Stimulated activated CD4-positive, alpha-beta T cell treated with anti-CD3 and anti-CD28 coated beads, Interleukin-1b, Interleukin-23, amount 100 ng/mL, for 24 hours (primary cell): Measurements from ENCODE around the gene CCDC158.
A peak's percentile ranks its signal among the peaks of the same experiment; 100 is the strongest.
"Not testable (repeated sequence)": the region's sequence is repeated elsewhere in the genome, so short reads cannot be mapped to it uniquely, and the experiment has no call there.

Source experiments
- DNase-seq, 4 experiments: peaks; one replicate each; pipeline ENCODE4 v3.0.0-alpha.2; 2020; ENCODE audit warnings: low read depth in 4 of 4, low spot score in 1 of 4

CCDC158 gene

DNA sequence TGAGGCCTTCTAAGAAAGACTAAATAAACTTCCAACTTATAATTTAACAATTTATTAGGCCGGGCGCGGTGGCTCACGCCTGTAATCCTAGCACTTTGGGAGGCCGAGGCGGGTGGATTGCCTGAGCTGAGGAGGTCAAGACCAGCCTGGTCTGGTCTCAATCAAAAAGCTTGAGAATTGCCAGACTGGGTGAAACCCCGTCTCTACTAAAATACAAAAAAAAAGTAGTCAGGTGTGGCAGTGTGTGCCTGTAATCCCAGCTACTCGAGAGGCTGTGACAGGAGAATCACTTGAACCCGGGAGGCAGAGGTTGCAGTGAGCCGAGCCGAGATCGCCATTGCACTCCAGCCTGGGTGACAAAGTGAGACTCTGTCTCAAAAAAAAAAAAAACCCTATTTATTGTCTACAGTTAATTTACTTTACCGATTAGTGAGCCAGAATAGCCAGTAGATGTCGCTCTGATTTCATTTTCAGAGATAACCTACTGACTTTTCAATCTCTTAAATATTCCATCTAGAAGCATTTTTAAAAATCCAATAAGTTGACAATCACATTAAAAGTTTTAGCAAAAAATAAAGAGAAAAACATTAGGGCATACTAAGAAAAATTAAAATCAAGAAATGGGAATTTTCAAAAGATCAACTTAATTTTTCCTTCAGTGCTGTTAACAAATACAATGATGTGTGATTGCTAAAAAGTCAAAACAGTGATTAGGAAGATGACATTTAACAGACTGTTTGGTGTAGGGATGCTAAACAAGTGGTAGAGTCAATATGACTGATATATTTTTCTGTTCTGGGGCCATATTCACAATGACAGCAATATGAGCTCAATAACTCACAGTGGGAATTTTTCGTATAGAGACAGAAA lies 9.8 kb upstream of the CCDC158 start:
- no peak for DNase-seq

DNA sequence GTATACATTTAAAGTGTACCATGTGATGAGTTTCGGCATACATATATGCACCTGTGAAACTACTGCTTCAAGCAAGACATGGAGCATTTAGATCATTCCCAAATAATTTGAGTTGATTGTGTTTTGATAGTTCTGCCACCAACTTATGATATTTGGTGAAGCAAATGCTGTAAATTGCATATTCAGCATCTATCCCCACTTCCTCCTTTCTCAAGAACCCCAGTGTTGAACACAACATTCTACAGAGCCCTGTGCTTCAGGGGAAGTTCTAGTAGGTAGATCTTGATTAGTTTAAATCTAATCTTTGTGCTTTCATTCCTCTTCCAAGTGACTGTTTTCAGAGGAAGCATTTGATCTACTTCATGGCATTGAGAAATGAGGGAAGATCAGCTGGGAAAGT lies 8.7 kb upstream of the CCDC158 start:
- no peak for DNase-seq

DNA sequence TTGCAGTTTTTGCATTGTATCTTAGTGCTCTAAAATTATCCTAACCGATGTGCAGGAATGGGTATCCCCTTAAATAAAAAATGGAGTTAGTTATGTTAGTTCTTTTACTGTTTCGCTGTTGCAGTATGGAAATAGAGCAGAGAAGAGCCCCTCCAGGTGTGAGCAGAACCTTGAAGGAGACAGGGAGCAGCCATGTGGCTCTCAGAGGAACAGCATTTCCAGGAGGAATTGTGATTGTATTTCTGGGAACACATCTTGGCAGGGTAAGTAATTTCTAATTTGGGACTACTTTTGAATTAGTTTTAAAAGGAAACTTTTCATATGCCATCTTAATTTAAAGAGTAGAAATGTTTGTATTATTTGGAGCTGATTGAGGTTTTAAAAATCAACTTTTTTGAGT lies 5.3 kb upstream of the CCDC158 start:
- DNase-seq, result no peak

DNA sequence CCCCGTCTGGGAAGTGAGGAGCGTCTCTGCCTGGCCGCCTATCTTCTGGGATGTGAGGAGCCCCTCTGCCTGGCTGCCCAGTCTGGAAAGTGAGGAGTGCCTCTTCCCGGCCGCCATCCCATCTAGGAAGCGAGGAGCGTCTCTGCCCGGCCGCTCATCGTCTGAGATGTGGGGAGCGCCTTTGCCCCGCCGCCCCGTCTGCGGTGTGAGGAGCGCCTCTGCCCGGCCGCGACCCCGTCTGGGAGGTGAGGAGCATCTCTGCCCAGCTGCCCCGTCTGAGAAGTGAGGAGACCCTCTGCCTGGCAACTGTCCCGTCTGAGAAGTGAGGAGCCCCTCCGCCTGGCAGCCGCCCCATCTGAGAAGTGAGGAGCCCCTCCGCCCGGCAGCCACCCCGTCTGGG lies 2.2 kb upstream of the CCDC158 start:
- DNase-seq, result not testable (repeated sequence)

DNA sequence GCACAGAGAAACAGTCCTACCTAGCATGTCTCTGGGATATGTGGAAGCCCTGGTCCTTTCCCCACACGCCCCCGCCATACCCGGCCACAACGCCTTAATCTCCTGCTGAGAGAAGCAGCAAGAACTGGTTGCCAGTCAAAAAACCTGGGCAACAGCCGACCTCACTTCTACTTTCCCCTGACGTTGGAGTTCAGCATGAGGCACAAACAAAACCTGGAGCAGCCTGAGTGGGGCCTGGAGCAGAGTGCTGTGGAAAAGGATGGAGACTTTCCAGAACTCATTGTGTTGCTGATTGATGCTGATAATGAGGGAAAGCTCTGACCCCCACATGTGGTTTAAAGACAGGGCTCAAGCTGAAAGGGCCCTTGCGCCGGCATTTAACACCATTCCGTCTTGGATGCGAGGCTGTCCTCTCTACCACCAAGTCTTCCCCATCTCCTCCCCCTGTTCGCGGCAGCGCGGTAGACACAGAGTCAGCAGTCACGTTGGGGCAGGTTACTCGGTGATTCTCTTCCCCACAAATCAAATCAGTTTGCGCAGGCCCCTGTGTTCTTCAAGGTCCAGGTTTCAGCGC lies 666 bp downstream of the CCDC158 start:
- DNase-seq, result no peak

DNA sequence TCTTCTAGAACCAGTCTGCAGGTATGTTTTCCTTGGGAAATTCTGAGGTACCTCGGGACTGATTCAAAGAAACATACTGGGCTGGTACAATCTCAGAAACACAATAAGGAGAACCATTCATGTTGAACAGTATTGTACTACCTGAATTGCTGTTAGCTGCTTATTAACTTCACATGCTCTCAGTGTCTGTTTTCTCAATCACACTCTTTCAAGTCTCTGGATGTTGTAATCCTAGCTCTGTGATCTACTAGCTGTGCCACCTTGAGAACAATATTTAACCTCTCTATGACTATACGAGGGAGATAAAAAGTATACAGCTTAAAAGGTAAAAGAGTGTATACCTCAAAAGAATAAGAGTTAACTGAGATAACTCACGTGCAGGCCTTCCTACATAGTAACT lies 10.3 kb downstream of the CCDC158 start:
- DNase-seq, result no peak

DNA sequence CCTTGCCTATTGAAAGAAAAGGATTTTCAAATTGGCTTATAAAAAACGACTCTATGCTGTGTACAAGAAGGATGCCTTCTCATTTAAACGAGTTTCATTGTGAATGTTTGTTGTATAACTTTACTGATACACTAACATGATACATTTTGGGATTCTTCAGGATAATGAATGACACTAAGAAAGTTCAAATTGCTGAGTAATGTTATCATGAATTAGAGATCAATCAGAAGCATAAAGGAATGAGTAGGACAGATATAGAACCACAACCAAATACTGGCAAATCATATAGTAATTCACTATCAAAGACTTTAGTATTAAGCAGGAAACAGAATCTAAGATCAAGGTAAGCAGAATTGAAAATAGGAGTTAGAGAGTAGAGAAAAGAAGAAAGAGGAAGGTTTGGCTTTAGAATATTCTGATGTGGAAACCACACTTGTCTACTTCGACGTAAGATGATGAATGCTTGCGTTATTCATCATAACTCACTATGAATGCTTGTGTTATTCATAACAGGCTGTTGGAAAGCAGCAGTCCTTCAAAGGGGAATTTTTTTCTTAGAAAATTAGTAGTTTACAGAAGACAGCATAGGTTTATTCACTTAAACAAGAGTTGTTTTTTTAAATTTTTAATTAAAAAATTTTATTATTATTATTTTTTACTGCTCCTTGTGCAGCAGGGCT lies 13.4 kb downstream of the CCDC158 start:
- no peak for DNase-seq

DNA sequence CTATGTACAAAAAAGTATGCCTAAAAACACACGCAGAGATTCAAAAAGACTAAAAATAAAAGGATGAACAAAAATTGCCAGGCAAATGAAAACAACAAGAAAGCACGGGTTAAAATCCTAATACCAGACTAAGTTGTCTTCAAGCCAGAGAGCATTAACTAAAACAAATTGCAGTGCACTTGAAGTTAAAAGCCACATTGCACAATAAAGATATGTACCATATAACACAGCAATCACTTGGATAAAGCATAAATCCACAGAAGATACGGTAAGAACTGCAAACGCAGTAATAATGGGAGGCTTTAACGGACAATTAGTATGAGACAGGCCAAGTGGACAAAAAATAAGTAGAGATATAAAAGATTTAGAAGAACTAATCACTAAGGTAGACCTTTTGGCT lies 14.9 kb downstream of the CCDC158 start:
- no peak for DNase-seq

DNA sequence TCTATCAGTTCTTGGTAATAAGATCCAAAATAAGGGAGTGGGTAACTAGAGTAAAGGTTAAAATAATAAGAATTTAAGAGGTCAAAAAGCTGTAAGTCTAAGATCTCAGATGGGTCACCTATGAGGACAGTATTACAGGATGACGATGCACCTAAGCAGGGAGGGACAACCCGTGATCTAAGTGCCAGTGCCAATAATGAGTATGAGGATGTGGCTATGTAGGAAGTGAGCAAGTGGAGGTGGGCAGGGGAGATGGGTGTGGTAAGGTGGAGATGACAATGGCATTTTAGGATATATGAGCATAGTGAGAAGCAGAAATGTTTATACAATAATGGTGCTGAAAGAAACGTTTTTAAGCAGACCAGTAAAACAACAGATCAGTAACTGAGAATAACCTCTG lies 19.3 kb downstream of the CCDC158 start:
- no peak for DNase-seq

DNA sequence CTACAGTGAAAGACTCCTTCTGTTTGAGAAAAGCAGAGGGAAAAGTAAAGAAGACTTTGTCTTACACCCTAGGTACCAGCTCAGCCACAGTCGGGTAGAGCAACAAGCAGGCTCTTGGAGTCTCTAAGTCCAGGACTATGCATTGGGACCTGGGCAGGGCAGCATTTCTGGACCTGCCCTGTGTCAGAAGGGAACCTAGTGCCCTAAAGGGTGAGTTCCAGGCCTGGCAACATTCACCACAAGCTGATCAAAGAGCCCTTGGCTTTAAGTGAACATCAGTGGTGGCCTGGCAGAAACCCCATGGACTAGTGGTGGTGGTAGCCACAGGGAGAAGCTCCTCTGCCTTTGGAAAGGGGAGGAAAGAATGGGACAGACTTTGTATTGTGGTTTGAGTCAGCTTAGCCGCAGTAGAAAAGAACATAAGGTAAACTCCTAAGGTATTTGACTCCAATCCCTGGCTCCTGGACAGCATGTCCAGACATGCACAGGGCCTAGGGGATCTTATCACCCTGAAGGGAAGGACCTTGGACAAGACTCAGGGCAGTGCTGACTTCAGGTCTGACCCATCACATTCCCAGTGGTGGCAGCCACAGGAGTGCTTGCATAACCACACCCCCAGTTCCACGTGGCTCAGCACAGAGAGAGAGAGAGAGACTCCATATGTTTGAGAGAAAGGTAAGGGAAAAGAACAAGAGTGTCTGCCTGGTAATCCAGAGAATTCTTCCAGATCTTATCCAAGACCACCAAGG lies 32.6 kb downstream of the CCDC158 start:
- DNase-seq, result no peak

DNA sequence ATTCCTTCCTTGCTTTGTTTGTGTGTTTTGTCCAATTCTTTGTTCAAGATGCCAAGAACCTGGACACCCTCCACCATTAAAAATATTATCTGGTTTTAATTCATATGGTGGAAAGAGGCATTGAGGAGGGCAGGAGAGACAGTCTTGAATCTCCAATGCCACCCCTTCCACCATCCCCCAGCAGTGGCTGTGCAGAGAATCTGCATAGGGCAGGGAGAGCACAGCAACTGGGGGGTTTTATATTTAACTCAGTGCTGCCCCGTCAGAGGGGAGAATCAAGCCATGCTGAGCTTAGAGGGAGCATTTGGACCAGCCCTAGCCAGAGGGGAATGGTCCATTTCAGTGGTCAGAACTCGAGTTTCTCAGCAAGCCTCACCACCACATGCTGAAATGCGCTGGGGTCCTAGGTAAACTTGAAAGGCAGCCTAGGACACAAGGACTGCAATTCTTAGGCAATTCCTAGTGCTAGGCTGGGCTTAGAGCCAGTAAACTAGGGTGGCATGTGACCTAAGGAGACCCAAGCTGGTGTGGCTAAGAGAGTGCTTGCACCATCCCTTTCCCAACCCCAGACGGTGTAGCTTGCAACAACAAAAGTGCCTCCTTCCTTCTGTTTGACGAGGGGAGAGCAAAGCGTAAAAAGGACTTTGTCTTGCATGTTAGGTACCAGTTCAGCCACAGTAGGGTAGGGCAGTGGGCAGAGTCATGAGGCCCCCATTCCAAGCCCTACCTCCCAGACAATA lies 34.2 kb downstream of the CCDC158 start:
- no peak for DNase-seq

DNA sequence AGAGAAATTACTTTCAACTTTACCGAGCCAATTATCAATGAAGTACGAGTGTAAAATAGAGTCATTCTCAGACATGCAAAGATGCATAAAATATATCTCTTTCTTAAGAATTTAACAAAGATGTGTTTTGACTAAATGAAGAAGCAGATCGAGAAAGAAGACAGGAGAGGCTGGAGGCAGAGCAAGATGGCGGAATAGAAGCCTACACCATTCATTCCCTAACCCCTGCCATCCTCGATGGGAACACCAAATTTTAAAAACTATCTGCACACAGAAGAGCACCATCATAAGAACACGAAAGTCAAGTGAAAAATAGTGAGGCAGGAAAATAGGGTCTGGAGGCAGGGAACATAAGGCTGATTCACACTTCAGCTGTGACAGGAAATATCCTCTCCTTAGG lies 35.0 kb downstream of the CCDC158 start:
- DNase-seq, result no peak

DNA sequence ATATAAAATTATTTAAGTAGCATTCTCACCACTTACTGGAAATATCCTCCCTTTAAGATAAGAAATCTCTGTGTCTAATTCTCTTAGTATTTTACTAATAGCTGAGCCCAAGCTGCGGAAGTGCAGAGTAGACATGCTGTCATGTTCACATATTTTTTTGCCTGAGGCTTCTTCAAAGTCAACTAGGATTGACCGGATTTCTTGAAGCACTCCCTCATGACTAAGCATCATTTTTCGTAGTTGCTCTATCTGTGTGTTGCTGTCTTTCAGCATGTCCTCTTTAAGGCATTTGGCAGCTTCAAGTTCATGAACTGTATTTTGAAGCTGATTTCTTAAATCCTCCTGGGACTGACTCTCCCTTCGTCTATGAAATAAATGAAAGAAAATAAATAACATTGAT lies 36.9 kb downstream of the CCDC158 start:
- no peak for DNase-seq

DNA sequence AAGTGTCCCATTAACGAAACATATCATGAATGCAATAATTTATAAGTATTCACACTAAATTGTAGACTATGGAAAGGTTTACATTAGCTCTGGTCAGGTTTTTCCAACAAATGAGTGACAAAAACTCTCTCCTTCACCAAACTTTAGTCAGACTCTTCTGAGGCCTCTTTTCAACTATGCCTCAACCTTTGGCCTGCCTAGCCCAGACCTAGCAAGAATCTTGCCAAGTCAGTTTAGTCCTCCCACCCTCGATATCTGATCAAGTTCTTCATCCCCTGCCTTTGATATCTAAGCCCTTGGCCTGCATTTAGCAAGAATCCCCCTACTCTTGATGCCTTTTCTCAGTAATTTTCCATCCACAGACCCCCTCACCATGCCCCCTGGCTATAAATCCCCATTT lies 37.9 kb downstream of the CCDC158 start:
- no peak for DNase-seq

DNA sequence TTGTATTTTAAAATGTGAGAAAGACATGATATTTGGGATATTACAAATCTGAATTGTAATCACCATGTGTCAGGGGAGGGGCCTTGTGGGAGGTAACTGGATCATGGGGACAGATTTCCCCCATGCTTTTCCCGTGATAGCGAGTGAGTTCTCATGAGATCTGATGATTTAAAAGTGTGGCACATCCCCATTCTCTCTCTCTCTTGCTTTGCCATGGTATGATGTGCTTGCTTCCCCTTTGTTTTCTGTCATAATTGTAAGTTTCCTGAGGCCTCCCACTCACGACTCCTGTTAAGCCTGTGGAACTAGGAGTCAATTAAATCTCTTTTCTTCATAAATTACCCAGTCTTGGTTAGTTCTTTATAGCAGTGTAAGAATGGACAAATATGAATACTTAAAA lies 39.0 kb downstream of the CCDC158 start:
- no peak for DNase-seq

DNA sequence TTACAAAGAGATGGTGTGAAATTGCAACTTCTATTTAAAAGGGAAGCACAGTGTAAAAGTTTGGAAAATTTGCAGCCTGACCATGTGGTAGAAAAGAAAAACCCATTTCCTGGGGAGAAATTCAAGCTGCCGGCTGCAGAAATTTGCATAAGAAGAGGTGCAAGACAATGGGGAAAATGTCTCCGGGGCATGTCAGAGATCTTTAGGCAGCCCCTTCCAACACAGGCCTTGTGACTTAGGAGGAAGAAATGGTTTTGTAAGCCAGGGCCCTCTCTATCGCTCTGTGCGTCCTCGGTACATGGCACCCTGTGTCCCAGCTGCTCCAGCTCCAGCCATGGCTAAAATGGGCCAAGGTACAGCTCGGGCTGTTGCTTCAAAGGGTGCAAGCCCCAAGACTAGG lies 40.4 kb downstream of the CCDC158 start:
- DNase-seq, result no peak

DNA sequence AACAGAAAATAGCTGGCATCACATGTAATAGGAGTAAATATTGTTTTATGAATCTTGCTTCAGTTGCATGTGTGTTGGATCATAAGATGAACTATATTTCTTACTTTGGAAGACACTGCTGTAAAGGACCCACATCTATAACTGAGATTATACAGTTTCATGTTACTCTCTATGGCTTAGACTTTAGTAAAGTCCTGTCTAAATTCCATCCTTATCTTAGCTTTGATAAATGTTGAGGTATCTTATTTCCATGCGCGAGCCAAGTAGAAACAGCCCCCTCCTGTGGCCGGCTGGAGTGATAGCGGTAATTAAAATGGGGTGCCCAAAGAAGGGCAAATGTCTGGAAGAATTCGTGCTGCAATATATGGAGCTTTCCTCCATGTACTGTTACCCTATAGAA lies 43.0 kb downstream of the CCDC158 start:
- DNase-seq, result peak in 2 of 4 experiments; percentile 15 to 16

DNA sequence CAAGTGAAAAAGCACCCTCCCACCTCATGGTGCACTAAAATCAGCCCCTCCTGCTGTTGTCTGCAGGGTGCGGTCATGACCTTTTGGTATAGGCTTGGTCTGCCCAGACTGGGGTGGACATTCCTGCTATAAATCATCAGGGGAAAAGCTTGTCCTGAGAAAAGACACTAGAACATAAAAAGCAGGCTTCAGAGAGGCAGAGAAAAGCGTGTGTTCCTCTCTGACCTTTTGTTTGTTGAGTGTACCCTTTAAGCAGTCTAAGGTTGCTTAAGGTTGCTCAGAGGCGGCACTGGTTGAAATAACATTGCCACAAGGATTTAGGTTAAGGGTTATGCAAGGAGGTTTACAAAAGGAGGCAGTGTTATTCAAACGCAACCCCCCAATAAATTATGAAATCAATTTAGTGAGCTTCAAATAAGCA lies 43.5 kb downstream of the CCDC158 start:
- DNase-seq, result no peak

DNA sequence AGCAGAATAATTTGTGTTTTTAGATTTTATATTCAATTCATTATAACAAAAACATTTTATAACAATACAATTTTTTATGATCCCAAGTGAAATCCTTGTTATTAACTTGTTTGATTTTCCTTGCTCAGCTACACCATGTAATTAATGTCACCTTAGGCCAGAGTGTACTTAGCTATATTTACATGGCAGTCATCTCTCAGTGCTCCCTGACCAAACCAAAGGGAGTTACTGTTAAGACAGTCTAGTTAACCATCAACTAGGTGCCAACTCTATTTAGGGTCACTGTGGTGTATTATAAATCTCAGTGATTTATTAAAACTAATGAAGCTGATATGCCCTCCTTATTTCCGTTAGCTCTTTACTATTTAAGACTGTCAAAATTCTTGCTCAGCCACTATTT lies 44.4 kb downstream of the CCDC158 start:
- no peak for DNase-seq

DNA sequence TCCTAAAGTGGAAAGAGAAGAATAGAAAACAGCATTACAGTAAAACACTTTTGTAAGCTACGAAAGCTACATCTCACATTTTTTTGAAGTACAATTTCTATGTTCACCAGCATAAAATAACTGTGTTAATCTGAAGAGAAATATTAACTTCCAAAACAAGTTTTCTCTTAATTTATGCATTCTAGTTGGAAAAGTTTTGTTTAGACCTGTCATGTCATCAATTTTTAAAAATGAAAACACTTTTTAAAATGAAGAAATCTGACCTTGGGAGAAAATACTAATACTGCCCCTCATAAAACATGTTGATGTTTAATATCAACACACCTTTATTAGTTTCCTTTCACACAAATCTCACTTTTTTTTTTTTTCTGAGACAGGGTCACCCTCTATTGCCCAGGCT lies 45.2 kb downstream of the CCDC158 start:
- DNase-seq, result no peak

DNA sequence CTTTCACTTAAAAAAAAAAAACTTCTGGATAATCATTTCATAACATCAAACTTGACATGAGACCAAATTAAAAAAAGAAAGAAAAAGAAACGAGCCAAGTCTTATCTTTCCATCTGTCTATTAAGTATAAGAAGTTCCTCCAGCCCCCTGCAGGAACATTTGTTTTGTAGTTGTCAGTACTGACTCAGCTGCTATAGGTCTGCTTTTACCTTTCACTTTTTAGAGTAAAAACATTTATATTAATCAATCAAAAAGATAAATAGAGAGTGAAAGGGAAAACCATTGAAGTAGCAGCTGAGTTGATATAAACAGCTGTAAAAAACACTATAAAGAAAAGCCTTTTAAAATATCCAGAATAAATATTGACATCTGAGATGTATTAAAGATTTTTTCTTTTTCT lies 46.1 kb downstream of the CCDC158 start:
- DNase-seq, result no peak
